Esophagus muscularis mucosa (tissue), 3 donors: ENCODE data around the gene ZBED1.

Experiments used
- CTCF ChIP-seq, 3 experiments: fragments of 200-600 bp in 2 of 3; fragments of 450-650 bp in 1 of 3; sonication (generic) in 2 of 3; IDR thresholded peaks; one replicate each; pipeline ENCODE4 v1.5.1; 2017 to 2019; ENCODE audit warnings: antibody characterized with exemption in 3 of 3, mild to moderate bottlenecking in 2 of 3, moderate library complexity in 1 of 3
- POLR2A ChIP-seq: fragments of 450-650 bp; IDR thresholded peaks from one replicate; pipeline ENCODE4 v1.6.1; 2017; ENCODE audit warnings: antibody characterized with exemption, moderate library complexity, mild to moderate bottlenecking, low read depth
- POLR2AphosphoS5 ChIP-seq, 2 donors: sonication (generic); formaldehyde crosslinking; IDR thresholded peaks; one replicate each; pipeline ENCODE4 v1.6.1; 2017; ENCODE audit warnings: antibody characterized with exemption in 2 of 2

GRCh38 chrX:2441466-2441865 lies 59.3 kb downstream of the ZBED1 start:
- no peak for TF ChIP-seq POLR2AphosphoS5 (IDR thresholded peaks at IDR 0.05)
- TF ChIP-seq CTCF (IDR thresholded peaks at IDR 0.05), result no peak
- no peak for TF ChIP-seq POLR2A
